Tibial nerve (tissue), 4 donors: ENCODE data around the gene NDRG4. TPM values are rescaled to one million over a fixed set of nuclear protein-coding genes. Genes with fewer than 3 reads are reported as not detected.
"Not testable (repeated sequence)": the region's sequence is repeated elsewhere in the genome, so short reads cannot be mapped to it uniquely, and the experiment has no call there.

ENCODE experiments used
- DNase-seq, 2 donors: peaks; one replicate each; pipeline ENCODE4 v3.0.0-alpha.2; 2019; ENCODE audit warnings: low spot score in 2 of 2
- H3K27ac ChIP-seq, 4 donors: fragments of 200-600 bp; sonication (generic) in 3 of 4; one replicate each; pipeline ENCODE4 v1.5.1; 2017 to 2019; ENCODE audit warnings: mild to moderate bottlenecking in 1 of 4
- H3K27me3 ChIP-seq, 2 donors: fragments of 200-600 bp; sonication (generic) in 1 of 2; one replicate each; pipeline versions ENCODE4 v1.5.1 to v1.6.0; 2017 to 2019
- H3K36me3 ChIP-seq, 3 donors: fragments of 200-600 bp; sonication (generic); one replicate each; pipeline ENCODE4 v1.5.1; 2018 to 2019
- H3K4me1 ChIP-seq, 4 donors: fragments of 200-600 bp; sonication (generic) in 3 of 4; one replicate each; pipeline ENCODE4 v1.5.1; 2017 to 2019
- H3K4me3 ChIP-seq, 4 donors: fragments of 200-600 bp; sonication (generic) in 3 of 4; one replicate each; pipeline ENCODE4 v1.5.1; 2017 to 2019; ENCODE audit warnings: mild to moderate bottlenecking in 1 of 4, moderate library complexity in 1 of 4
- H3K9me3 ChIP-seq, 4 donors: fragments of 200-600 bp; sonication (generic) in 3 of 4; one replicate each; pipeline ENCODE4 v1.5.1; 2017 to 2019
- EP300 ChIP-seq, 2 donors: sonication (generic); formaldehyde crosslinking; IDR thresholded peaks; one replicate each; pipeline ENCODE4 v1.6.1; 2017; ENCODE audit warnings: antibody characterized with exemption in 2 of 2, mild to moderate bottlenecking in 1 of 2
- POLR2A ChIP-seq, 2 donors: fragments of 450-650 bp; IDR thresholded peaks; one replicate each; pipeline ENCODE4 v1.6.1; 2017; ENCODE audit warnings: antibody characterized with exemption in 2 of 2, mild to moderate bottlenecking in 2 of 2, moderate library complexity in 2 of 2
- WGBS, 2 donors: methylation state at CpG; one replicate each; pipeline ENCODE4 v1.1.5; 2018; 5-methylcytosine and 5-hydroxymethylcytosine counted together
- total RNA-seq, 4 donors: library from RNA; depleted of rRNA; stranded (reverse); fragments of >200 nt; gene quantifications; one replicate each; pipeline ENCODE4 v1.1.0, GENCODE V29; 2016
- TF ChIP-seq, protein P1 (sequence below), 5 experiments: fragments of 200-600 bp in 3 of 5; fragments of 450-650 bp in 2 of 5; sonication (generic) in 3 of 5; IDR thresholded peaks; one replicate each; pipeline ENCODE4 v1.5.1; 2016 to 2019; ENCODE audit warnings: antibody characterized with exemption in 5 of 5, mild to moderate bottlenecking in 3 of 5, moderate library complexity in 2 of 5

Gene NDRG4
- total RNA-seq, 4 donors from 2014 or later: 3.9 to 12.6 (median 5.9) TPM

DNA sequence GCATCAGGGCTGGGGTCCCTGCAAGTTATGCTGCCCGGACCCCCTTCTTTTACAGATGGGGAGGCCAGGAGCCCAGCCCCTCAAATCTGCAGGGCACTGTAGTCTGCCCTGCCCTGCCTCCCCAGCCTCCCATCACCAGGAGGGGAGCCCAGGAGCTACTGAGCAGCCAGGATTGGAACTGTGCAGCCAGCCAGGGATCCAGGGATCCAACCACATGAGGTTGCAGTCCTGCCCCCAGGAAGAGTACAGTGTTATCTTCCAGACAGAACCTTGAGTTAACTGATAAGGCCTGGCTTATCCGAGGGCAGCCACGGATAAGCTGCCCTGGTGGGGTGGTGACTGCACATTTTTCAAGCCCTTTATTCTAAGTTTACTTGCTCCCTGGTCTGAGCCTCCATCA lies 11.4 kb upstream of the NDRG4 start:
- Histone ChIP-seq H3K4me3 (no peak overlapping the region), H3K4me1 (peaks cover 0 to 10% (median 2%) of the 10 kb centered on the region in 4 donors), H3K9me3 (no peaks in the 10 kb centered on the region), H3K36me3 (no peaks in the 10 kb centered on the region), H3K27me3 (no peaks in the 10 kb centered on the region), H3K27ac (no peak overlapping the region)
- WGBS, 2 donors: 66 to 77% methylated on average over 3 of the region's 3 CpGs
- no peak for TF ChIP-seq EP300 (IDR thresholded peaks at IDR 0.05)
- TF ChIP-seq POLR2A (IDR thresholded peaks at IDR 0.05): no peak
- TF ChIP-seq, protein P1, sequence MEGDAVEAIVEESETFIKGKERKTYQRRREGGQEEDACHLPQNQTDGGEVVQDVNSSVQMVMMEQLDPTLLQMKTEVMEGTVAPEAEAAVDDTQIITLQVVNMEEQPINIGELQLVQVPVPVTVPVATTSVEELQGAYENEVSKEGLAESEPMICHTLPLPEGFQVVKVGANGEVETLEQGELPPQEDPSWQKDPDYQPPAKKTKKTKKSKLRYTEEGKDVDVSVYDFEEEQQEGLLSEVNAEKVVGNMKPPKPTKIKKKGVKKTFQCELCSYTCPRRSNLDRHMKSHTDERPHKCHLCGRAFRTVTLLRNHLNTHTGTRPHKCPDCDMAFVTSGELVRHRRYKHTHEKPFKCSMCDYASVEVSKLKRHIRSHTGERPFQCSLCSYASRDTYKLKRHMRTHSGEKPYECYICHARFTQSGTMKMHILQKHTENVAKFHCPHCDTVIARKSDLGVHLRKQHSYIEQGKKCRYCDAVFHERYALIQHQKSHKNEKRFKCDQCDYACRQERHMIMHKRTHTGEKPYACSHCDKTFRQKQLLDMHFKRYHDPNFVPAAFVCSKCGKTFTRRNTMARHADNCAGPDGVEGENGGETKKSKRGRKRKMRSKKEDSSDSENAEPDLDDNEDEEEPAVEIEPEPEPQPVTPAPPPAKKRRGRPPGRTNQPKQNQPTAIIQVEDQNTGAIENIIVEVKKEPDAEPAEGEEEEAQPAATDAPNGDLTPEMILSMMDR (IDR thresholded peaks at IDR 0.05): no peak
- DNase-seq: no peak

DNA sequence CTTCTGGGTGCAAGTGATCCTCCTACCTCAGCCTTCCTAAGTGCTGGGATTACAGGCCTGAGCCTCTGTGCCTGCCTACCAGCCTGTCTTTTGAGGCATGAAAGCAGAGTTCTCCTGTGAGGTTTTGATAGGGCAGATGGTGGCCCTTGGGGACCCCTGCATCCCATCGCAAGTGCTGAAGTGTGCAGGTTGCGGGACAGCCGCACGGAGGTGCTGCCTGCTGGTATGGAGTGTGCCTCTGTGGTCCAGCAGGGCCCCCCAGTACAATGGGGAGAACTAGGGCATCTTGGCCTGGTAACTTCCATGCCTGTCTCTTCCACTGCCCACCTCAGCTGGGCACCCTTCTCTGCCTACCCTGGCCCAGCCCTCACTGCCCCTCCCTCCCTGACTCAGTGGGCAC lies 9.9 kb upstream of the NDRG4 start:
- H3K27ac ChIP-seq: no peak overlapping the region
- TF ChIP-seq, protein P1 (IDR thresholded peaks at IDR 0.05): no peak
- TF ChIP-seq POLR2A (IDR thresholded peaks at IDR 0.05): no peak
- TF ChIP-seq EP300 (IDR thresholded peaks at IDR 0.05): no peak
- H3K9me3 ChIP-seq: no peaks in the 10 kb centered on the region
- DNase-seq: no peak
- no peaks in the 10 kb centered on the region for H3K36me3 ChIP-seq
- H3K27me3 ChIP-seq: no peaks in the 10 kb centered on the region
- 97 to 100% methylated on average over 4 of the region's 4 CpGs for WGBS, 2 donors
- H3K4me1 ChIP-seq: peaks cover 0 to 14% (median 2%) of the 10 kb centered on the region in 4 donors
- H3K4me3 ChIP-seq: no peak overlapping the region

DNA sequence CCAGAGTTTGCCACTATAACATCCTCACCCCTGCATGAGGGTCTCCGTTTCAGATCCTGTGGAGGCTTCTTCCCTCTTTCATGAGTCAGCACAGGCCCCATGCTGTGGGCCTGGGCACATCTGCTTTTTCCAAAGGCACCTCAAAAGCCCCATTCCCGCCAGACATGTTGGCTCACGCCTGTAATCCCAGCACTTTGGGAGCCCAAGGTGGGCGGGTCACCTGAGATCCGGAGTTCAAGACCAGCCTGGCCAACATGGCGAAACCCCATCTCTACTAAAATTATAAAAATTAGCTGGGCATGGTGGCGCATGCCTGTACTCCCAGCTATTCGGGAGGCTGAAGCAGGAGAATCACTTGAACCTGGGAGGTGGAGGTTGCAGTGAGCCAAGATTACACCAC lies 9.4 kb upstream of the NDRG4 start:
- 87 to 96% methylated on average over 8 of the region's 8 CpGs for WGBS, 2 donors
- H3K36me3 ChIP-seq, H3K4me3 ChIP-seq, H3K27ac ChIP-seq, H3K27me3 ChIP-seq, H3K9me3 ChIP-seq, DNase-seq: not testable (repeated sequence)
- peaks cover 0 to 18% (median 2%) of the 10 kb centered on the region in 4 donors for H3K4me1 ChIP-seq

DNA sequence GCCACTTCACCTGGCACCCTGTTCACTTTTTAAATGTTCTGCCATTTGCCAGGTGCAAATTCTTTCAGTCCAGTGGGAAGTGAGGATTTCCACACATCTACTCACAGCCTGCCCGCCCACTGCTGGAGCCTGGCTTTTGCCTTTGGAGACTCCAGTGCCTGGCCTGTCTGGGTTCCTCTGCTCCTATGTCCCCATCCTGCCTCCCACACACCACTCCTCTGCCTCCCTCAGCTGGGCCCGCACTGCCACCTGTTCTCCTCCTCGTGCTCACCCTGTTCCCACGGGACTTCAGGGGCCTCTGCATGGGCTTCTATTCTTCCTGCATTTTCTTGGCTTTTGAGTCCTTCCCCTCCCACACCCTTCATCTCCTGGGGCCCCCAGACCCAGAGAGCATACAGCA lies 7.9 kb upstream of the NDRG4 start:
- Histone ChIP-seq H3K9me3 (no peaks in the 10 kb centered on the region), H3K36me3 (no peaks in the 10 kb centered on the region), H3K27me3 (no peaks in the 10 kb centered on the region), H3K27ac (no peak overlapping the region), H3K4me3 (no peak overlapping the region), H3K4me1 (peaks cover 0 to 25% (median 6%) of the 10 kb centered on the region in 4 donors)
- WGBS, 2 donors: 56 to 62% methylated on average over 4 of the region's 4 CpGs
- TF ChIP-seq EP300 (IDR thresholded peaks at IDR 0.05) (no peak), POLR2A (IDR thresholded peaks at IDR 0.05) (no peak)
- TF ChIP-seq, protein P1 (IDR thresholded peaks at IDR 0.05): no peak
- DNase-seq: no peak

DNA sequence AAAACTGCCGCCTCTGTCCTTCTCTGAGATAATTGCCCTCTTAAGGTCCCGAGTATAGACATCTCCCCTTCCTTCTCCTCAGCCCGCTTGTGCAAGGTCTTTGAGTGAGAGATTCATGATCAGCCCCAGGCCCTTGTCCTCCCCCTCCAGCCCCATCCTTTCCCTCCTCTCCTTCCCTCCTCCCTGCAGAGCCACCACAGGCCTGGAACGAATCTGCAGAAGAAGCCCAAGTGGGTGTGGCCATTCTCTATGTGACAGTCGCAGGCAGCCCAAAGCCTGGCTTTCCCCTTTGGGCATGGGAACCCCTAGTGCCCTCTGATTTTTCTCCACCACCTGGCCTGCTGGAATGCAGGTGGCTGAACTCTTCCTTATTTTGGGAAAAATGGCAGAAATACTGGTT lies 7.2 kb upstream of the NDRG4 start:
- H3K4me1 ChIP-seq: peaks cover 0 to 19% (median 4%) of the 10 kb centered on the region in 4 donors
- no peaks in the 10 kb centered on the region for H3K9me3 ChIP-seq
- no peak overlapping the region for H3K4me3 ChIP-seq
- 41 to 42% methylated on average over 5 of the region's 5 CpGs for whole genome bisulfite sequencing, 2 donors
- no peaks in the 10 kb centered on the region for H3K27me3 ChIP-seq
- DNase-seq: no peak
- TF ChIP-seq POLR2A (IDR thresholded peaks at IDR 0.05) (no peak), EP300 (IDR thresholded peaks at IDR 0.05) (no peak)
- TF ChIP-seq, protein P1 (IDR thresholded peaks at IDR 0.05): no peak
- no peak overlapping the region for H3K27ac ChIP-seq
- H3K36me3 ChIP-seq: no peaks in the 10 kb centered on the region
